ACC112 (cell line): ENCODE results near the gene HOXC6.

Source experiments
- H2AFZ ChIP-seq: fragments of 200-600 bp; sonication (generic); one replicate; pipeline ENCODE4 v1.6.0; 2017; ENCODE audit warnings: antibody characterized with exemption, low read length; ENCODE audit not compliant: unreplicated experiment
- H3K27ac ChIP-seq: fragments of 200-600 bp; sonication (generic); 2 replicates; pipeline ENCODE4 v1.5.1; 2014; ENCODE audit warnings: low read depth, mild to moderate bottlenecking, antibody characterized with exemption, low read length, moderate library complexity
- H3K27me3 ChIP-seq: fragments of 200-600 bp; sonication (generic); 2 replicates; pipeline ENCODE4 v1.6.1; 2014; ENCODE audit warnings: mild to moderate bottlenecking, antibody characterized with exemption, low read length, moderate library complexity, mixed read lengths; ENCODE audit not compliant: insufficient read depth
- H3K36me3 ChIP-seq: fragments of 200-600 bp; sonication (generic); 2 replicates; pipeline ENCODE4 v1.6.1; 2016; ENCODE audit warnings: mild to moderate bottlenecking, antibody characterized with exemption, low read length, moderate library complexity, mixed read lengths; ENCODE audit not compliant: insufficient read depth
- H3K4me1 ChIP-seq: fragments of 200-600 bp; sonication (generic); one replicate; pipeline ENCODE4 v1.6.1; 2016; ENCODE audit warnings: low read length, mixed read lengths; ENCODE audit not compliant: insufficient read depth, unreplicated experiment, control insufficient read depth
- H3K4me3 ChIP-seq: fragments of 200-600 bp; sonication (generic); 2 replicates; pipeline ENCODE4 v1.5.1; 2014; ENCODE audit warnings: mild to moderate bottlenecking, low read depth, low read length
- H3K79me2 ChIP-seq: fragments of 200-600 bp; sonication (generic); one replicate; pipeline ENCODE4 v1.6.0; 2016; ENCODE audit warnings: low read length; ENCODE audit not compliant: control insufficient read depth, unreplicated experiment, insufficient read depth

HOXC6 gene

GRCh38 chr12:54019091-54019811 is 9.0 kb upstream of the HOXC6 start:
- H3K4me3 ChIP-seq = peak overlapping the region; percentile 1; the same call in 1 of the 2 replicates
- H3K36me3 ChIP-seq = no peaks in the 10 kb centered on the region
- H3K4me1 ChIP-seq = peaks cover 18% of the 10 kb centered on the region
- H2AFZ ChIP-seq = no peak overlapping the region
- no peaks in the 10 kb centered on the region for H3K79me2 ChIP-seq
- H3K27ac ChIP-seq = no peak overlapping the region
- no peaks in the 10 kb centered on the region for H3K27me3 ChIP-seq

- H3K27me3 ChIP-seq = no peaks in the 10 kb centered on the region
- peaks cover 15% of the 10 kb centered on the region for H3K4me1 ChIP-seq
- H3K79me2 ChIP-seq = no peaks in the 10 kb centered on the region
- no peak overlapping the region for H2AFZ ChIP-seq
- H3K4me3 ChIP-seq = peak overlapping the region; percentile 1; the same call in 1 of the 2 replicates
- H3K27ac ChIP-seq = no peak overlapping the region
- no peaks in the 10 kb centered on the region for H3K36me3 ChIP-seq
These were observed 8.2 kb upstream of the HOXC6 start for GRCh38 chr12:54019924-54020590.

- H3K4me3 ChIP-seq = no peak overlapping the region
These were observed 7.4 kb upstream of the HOXC6 start for GRCh38 chr12:54020591-54021405.

GRCh38 chr12:54021432-54022013 is 6.7 kb upstream of the HOXC6 start:
- no peak overlapping the region for H3K4me3 ChIP-seq
- no peak overlapping the region for H2AFZ ChIP-seq
- H3K36me3 ChIP-seq = no peaks in the 10 kb centered on the region
- no peaks in the 10 kb centered on the region for H3K79me2 ChIP-seq
- H3K27ac ChIP-seq = no peak overlapping the region
- H3K4me1 ChIP-seq = peaks cover 11% of the 10 kb centered on the region
- H3K27me3 ChIP-seq = no peaks in the 10 kb centered on the region

More at GRCh38 chr12:54020591-54021405, 7.4 kb upstream of the HOXC6 start:
- Histone ChIP-seq H3K27me3 (no peaks in the 10 kb centered on the region), H3K79me2 (no peaks in the 10 kb centered on the region), H2AFZ (no peak overlapping the region), H3K36me3 (no peaks in the 10 kb centered on the region), H3K27ac (no peak overlapping the region), H3K4me1 (peaks cover 13% of the 10 kb centered on the region)

- Histone ChIP-seq H3K4me3 (no peak overlapping the region), H3K79me2 (no peaks in the 10 kb centered on the region), H3K36me3 (no peaks in the 10 kb centered on the region), H3K27me3 (no peaks in the 10 kb centered on the region), H2AFZ (no peak overlapping the region), H3K4me1 (peaks cover 8% of the 10 kb centered on the region), H3K27ac (no peak overlapping the region)
These were observed 5.0 kb upstream of the HOXC6 start for GRCh38 chr12:54022960-54023884.

- Histone ChIP-seq H2AFZ (no peak overlapping the region), H3K4me1 (peaks cover 3% of the 10 kb centered on the region), H3K4me3 (no peak overlapping the region), H3K27ac (no peak overlapping the region), H3K79me2 (no peaks in the 10 kb centered on the region), H3K27me3 (no peaks in the 10 kb centered on the region), H3K36me3 (no peaks in the 10 kb centered on the region)
These were observed 4.1 kb upstream of the HOXC6 start for GRCh38 chr12:54024127-54024526.

GRCh38 chr12:54024581-54025305 is 3.5 kb upstream of the HOXC6 start:
- Histone ChIP-seq H2AFZ (no peak overlapping the region), H3K4me1 (peaks cover 3% of the 10 kb centered on the region), H3K36me3 (no peaks in the 10 kb centered on the region), H3K27me3 (no peaks in the 10 kb centered on the region), H3K27ac (no peak overlapping the region), H3K4me3 (no peak overlapping the region), H3K79me2 (no peaks in the 10 kb centered on the region)

- Histone ChIP-seq H3K27me3 (no peaks in the 10 kb centered on the region), H2AFZ (no peak overlapping the region), H3K4me1 (peaks cover 4% of the 10 kb centered on the region), H3K27ac (no peak overlapping the region), H3K4me3 (no peak overlapping the region), H3K36me3 (no peaks in the 10 kb centered on the region), H3K79me2 (no peaks in the 10 kb centered on the region)
These were observed 2.5 kb upstream of the HOXC6 start for GRCh38 chr12:54025499-54026405.
